SH-SY5Y (cell line): Measurements from ENCODE around the gene GAK.

ENCODE experiments used
- GATA2 ChIP-seq: IDR thresholded peaks from 2 replicates; pipeline ENCODE4 v1.6.1; 2011; ENCODE audit warnings: mild to moderate bottlenecking, low read depth, low read length
- GATA3 ChIP-seq: IDR thresholded peaks from 2 replicates; pipeline ENCODE4 v1.6.1; 2011; ENCODE audit warnings: low read depth, mild to moderate bottlenecking, low read length, moderate library complexity

Gene GAK

DNA sequence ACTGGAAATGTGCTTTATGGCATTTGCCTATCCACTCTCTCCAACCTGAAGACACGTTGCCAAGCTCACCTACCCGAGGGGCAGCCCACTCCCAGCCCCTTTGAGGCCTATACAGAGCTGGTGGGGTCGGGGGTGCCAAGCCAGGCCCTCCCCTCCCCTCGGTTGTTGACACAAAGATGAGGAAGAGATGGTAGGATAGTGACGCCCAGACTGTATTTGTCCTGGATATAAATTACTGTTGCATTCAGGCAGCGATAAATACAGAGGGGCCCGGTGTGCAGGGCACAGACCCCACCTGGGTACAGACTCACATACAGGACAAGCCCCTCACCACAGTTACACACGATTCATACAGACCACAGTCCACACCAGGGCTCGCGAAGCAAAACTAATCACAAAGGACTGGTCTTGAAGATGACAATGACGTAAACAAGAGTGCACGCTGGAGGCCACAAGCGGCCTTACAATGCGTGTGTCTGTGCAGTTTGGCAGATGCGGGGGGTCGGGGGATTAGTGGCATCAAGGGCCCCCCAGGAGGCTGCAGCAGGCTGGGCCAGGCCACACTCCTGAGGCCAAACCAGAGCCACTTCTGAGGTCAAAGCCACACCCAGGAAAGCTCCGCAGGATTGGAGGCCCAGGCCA is 26.7 kb upstream of the GAK start:
- TF ChIP-seq GATA3 (no peak), GATA2 (no peak)

GRCh38 chr4:958314-958665 is 26.2 kb upstream of the GAK start:
- no peak for TF ChIP-seq GATA2
- TF ChIP-seq GATA3 = no peak

GRCh38 chr4:957581-958313 is 25.6 kb upstream of the GAK start:
- TF ChIP-seq GATA2 (no peak), GATA3 (no peak)

DNA sequence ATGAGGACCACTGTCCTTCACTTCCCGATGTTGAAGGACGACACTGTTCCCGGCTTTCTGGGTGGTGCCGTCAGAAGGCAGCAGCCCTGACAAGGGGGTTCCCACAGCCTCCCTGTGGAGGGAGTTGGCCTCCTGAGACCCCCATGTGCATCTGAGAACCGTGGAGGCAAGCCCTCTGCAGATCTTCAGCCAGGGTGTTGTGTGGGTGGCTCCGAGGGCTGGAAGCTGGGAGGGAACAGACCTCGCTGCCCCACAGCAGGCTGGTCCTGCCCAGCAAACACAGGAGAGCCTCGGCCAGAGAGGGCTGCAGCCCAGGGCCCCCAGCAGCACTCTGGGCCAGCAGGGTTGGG is 25.1 kb upstream of the GAK start:
- TF ChIP-seq GATA2 (no peak), GATA3 (no peak)

GRCh38 chr4:956531-957230 is 24.6 kb upstream of the GAK start:
- no peak for TF ChIP-seq GATA2
- no peak for TF ChIP-seq GATA3

GRCh38 chr4:955931-956381 is 23.8 kb upstream of the GAK start:
- TF ChIP-seq GATA3 (no peak), GATA2 (no peak)

DNA sequence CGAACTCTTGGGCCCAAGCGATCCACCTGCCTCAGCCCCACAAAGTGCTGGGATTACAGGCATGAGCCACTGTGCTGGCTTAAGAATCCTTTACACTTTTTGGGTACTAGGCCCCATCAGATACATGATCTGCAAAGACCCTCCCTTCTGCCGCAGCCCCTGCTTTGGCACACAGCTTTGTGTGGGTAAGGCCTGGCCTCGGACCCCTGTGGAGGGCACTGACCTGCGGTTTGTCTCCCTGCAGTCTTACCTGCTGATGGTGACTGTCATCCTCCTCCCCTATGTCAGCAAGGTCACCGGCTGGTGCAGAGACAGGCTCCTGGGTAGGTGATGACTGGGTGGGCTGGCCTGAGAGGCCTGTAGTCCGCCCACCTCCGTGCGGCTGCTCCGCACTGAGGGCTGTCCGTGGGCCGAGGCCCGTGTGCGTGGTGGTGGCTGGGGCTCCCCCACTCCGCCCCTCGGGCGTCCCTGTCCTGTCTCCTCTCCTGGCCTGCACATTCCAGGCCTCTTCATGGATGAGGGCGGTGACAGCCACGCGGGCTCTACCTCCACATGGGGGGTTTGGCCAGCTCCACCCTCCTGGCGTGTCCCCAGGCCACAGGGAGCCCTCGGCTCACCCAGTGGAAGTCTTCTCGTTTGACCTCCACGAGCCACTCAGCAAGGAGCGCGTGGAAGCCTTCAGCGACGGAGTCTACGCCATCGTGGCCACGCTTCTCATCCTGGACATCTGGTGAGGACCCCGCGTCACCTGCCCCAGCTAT is 23.2 kb upstream of the GAK start:
- TF ChIP-seq GATA3 (no peak), GATA2 (no peak)

DNA sequence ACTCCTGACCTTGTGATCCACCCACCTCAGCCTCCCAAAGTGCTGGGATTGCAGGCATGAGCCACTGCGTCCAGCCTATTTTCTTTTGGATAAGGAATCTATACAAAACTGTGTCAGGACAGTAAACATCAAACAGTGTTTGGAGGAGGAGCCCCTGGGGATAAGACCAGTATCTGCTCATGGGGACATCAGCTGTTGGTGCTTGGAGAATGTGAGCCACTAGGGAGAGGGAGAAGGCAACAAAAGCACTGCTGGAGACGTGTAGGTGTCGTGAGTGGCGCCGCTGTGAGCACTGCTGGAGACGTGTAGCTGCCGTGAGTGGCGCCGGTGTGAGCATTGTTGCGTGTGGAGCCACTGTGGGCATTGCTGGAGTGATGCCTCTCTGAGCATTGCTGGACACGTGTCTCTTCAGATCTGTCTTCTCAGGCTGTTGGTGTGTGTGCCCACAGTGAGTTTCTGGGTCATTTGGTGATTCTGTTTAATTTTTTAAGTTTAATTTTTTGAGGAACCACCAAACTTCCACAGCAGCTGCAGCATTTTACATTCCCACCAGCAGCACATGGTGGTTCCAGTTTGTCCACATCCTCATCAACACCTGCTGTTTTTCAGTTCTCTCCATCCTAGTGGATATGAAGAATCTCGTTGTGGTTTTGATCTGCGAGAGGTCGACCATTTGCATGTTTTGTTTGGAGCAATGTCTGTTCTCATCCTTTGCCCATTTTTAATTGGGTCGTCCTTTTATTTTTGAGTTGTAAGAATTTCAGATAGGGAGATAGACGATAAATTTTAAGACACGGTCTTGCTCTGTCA is 22.3 kb upstream of the GAK start:
- TF ChIP-seq GATA3 = no peak
- TF ChIP-seq GATA2 = no peak

GRCh38 chr4:953574-953915 is 21.4 kb upstream of the GAK start:
- TF ChIP-seq GATA3 (no peak), GATA2 (no peak)

DNA sequence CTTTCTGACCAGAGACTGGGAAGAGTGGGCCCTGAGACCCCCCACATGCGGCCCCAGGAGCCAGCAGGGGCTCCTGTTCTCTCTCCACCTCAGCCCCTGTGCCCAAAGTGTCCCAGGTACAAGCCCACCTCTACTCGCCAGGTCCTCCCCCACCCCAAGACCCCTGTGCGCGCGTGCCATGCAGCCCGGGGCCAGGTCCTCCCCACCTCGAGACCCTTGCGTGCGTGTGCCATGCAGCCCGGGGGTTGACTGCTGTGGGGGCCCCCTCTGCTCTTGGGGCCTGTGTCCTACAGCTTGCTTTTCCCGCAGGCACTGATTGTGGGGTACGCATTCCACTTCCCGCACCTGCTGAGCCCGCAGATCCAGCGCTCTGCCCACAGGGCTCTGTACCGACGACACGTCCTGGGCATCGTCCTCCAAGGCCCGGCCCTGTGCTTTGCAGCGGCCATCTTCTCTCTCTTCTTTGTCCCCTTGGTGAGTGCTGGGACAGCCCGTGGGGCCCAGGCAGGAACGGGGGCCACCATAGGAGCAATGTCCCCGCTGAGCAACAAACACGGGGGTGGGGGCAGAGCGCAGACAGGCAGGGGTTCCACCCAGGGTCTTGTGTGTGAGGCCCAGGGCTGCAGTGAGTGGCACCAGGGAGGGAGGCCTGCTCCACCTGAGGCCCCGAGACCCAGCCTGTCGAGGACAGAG is 20.9 kb upstream of the GAK start:
- no peak for TF ChIP-seq GATA2
- TF ChIP-seq GATA3 = no peak

DNA sequence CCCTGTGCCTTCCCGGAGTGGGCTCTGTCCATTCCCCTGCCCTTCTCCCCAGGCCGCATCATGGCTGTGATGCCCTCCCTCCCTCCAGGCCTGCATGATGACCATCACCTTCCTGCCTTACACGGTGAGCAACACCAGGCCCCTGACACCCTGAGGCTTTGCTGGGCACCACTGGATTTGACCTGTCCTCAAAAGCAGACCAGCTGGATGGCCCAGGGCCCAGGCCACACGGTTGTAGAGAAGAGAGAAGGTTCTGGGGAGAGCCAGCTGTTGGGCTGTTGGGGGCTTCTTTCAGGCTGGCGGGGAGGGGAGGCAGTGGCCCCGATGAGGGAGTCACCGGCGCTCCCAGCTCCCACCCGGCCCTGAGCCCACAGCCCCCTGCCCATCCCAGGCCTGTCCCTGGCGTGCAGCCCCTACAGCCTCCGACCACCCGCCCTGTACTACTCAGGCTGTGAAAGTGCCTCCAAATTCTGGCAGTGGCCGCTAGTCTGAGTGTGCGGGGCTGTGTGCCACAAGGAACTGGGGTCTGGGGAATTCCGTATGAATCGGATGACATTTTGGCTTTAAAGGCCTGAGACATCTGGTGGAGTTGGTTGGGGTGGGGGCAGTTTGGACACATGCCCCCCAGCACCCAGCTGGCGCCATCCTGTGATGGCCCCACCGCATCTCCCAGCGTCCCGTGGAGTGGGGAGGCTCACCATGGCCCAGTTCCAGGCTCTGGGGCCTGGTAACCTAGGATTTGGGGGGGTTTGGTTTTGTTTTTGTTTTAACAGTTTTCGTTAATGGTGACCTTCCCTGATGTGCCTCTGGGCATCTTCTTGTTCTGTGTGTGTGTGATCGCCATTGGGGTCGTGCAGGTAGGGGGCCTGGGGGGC is 19.7 kb upstream of the GAK start:
- TF ChIP-seq GATA3 (no peak), GATA2 (no peak)

GRCh38 chr4:951186-951585 is 19.1 kb upstream of the GAK start:
- no peak for TF ChIP-seq GATA2
